H9 (cell line): ENCODE data around the gene ANKS3. TPM values are rescaled to one million over a fixed set of nuclear protein-coding genes. Genes with fewer than 3 reads are reported as not detected.
A peak's percentile ranks its signal among the peaks of the same experiment; 100 is the strongest.

Source experiments
- DNase-seq: peaks from one replicate; pipeline ENCODE4 v3.0.0-alpha.2; 2017
- H2AFZ ChIP-seq: one replicate; pipeline ENCODE4 v1.6.1; 2013; ENCODE audit warnings: mild to moderate bottlenecking, low read length, control low read depth, moderate library complexity
- H2AK5ac ChIP-seq: 2 replicates; pipeline ENCODE4 v1.6.1; 2013; ENCODE audit warnings: low read length, control low read depth, mixed read lengths; ENCODE audit not compliant: insufficient read length
- H2BK120ac ChIP-seq: one replicate; pipeline ENCODE4 v1.6.1; 2013; ENCODE audit warnings: low read depth, mild to moderate bottlenecking, low read length, control low read depth, inconsistent platforms; ENCODE audit not compliant: poor library complexity, severe bottlenecking
- H2BK12ac ChIP-seq: 2 replicates; pipeline ENCODE4 v1.6.1; 2013; ENCODE audit warnings: low read length, control low read depth, mixed read lengths, low read depth; ENCODE audit not compliant: insufficient read length
- H2BK15ac ChIP-seq: 2 replicates; pipeline ENCODE4 v1.6.1; 2013; ENCODE audit warnings: low read depth, low read length, control low read depth
- H2BK20ac ChIP-seq: one replicate; pipeline ENCODE4 v1.6.1; 2013; ENCODE audit warnings: low read depth, mild to moderate bottlenecking, low read length, control low read depth, inconsistent platforms; ENCODE audit not compliant: poor library complexity, severe bottlenecking
- H2BK5ac ChIP-seq: 2 replicates; pipeline ENCODE4 v1.6.1; 2013; ENCODE audit warnings: low read length, control low read depth, mixed read lengths; ENCODE audit not compliant: insufficient read length
- H3K14ac ChIP-seq: 2 replicates; pipeline ENCODE4 v1.6.1; 2013; ENCODE audit warnings: low read length, control low read depth; ENCODE audit not compliant: insufficient read depth
- H3K18ac ChIP-seq: 2 replicates; pipeline ENCODE4 v1.6.1; 2013; ENCODE audit warnings: low read depth, mild to moderate bottlenecking, mixed read lengths, low read length, control low read depth; ENCODE audit not compliant: insufficient read length
- H3K23ac ChIP-seq: 2 replicates; pipeline ENCODE4 v1.6.1; 2013; ENCODE audit warnings: low read length, control low read depth, mixed read lengths, low read depth; ENCODE audit not compliant: insufficient read length
- H3K23me2 ChIP-seq: 2 replicates; pipeline ENCODE4 v1.6.1; 2013; ENCODE audit warnings: low read depth, mild to moderate bottlenecking, mixed read lengths, low read length, control low read depth; ENCODE audit not compliant: insufficient read length, poor library complexity, severe bottlenecking
- H3K27ac ChIP-seq: 2 replicates; pipeline ENCODE4 v1.5.1; 2013; ENCODE audit warnings: low read length, control low read depth, mixed read lengths, low read depth; ENCODE audit not compliant: insufficient read length
- H3K27me3 ChIP-seq: 2 replicates; pipeline ENCODE4 v1.6.1; 2013; ENCODE audit warnings: low read length, control low read depth, inconsistent platforms; ENCODE audit not compliant: insufficient read depth
- H3K4ac ChIP-seq: 2 replicates; pipeline ENCODE4 v1.6.1; 2013; ENCODE audit warnings: low read depth, mild to moderate bottlenecking, control low read depth, inconsistent platforms, low read length, moderate library complexity
- H3K4me1 ChIP-seq: 2 replicates; pipeline ENCODE4 v1.6.1; 2013; ENCODE audit warnings: low read length, control low read depth, inconsistent platforms; ENCODE audit not compliant: insufficient read depth
- H3K4me2 ChIP-seq: 2 replicates; pipeline ENCODE4 v1.6.1; 2013; ENCODE audit warnings: low read length, control low read depth, mixed read lengths; ENCODE audit not compliant: insufficient read length, insufficient read depth
- H3K56ac ChIP-seq: 2 replicates; pipeline ENCODE4 v1.6.1; 2013; ENCODE audit warnings: low read depth, mild to moderate bottlenecking, mixed read lengths, low read length, control low read depth; ENCODE audit not compliant: insufficient read length
- H3K79me1 ChIP-seq: 2 replicates; pipeline ENCODE4 v1.6.1; 2013; ENCODE audit warnings: low read depth, mild to moderate bottlenecking, moderate library complexity, low read length, control low read depth, inconsistent platforms; ENCODE audit not compliant: insufficient read depth, poor library complexity, severe bottlenecking
- H3K79me2 ChIP-seq: 2 replicates; pipeline ENCODE4 v1.6.1; 2013; ENCODE audit warnings: low read length, control low read depth, inconsistent platforms; ENCODE audit not compliant: insufficient read depth
- H3K9ac ChIP-seq: 2 replicates; pipeline ENCODE4 v1.6.1; 2013; ENCODE audit warnings: low read length, control low read depth, mixed read lengths; ENCODE audit not compliant: insufficient read length; ENCODE audit errors: extremely low read depth
- H3K9me3 ChIP-seq: one replicate; pipeline ENCODE4 v1.6.1; 2013; ENCODE audit warnings: low read depth, low read length, inconsistent platforms; ENCODE audit not compliant: control insufficient read depth
- H3T11ph ChIP-seq: one replicate; pipeline ENCODE4 v1.6.1; 2013; ENCODE audit warnings: mild to moderate bottlenecking, low read length, control low read depth, inconsistent platforms
- H4K20me1 ChIP-seq: one replicate; pipeline ENCODE4 v1.6.1; 2013; ENCODE audit not compliant: control insufficient read depth, insufficient read length, insufficient read depth
- H4K5ac ChIP-seq: 2 replicates; pipeline ENCODE4 v1.6.1; 2013; ENCODE audit warnings: low read depth, mild to moderate bottlenecking, mixed read lengths, low read length, control low read depth; ENCODE audit not compliant: insufficient read length
- H4K8ac ChIP-seq: replicated peaks from 2 replicates; pipeline ENCODE4 v1.6.1; 2013; ENCODE audit warnings: low read length, control low read depth, mixed read lengths, low read depth; ENCODE audit not compliant: insufficient read length
- H4K91ac ChIP-seq: 2 replicates; pipeline ENCODE4 v1.6.1; 2013; ENCODE audit warnings: low read depth, mild to moderate bottlenecking, moderate library complexity, mixed read lengths, low read length, control low read depth; ENCODE audit not compliant: insufficient read length
- H3K27ac Mint-ChIP-seq, 3 experiments: 2 replicates in 2 of 3; 3 replicates in 1 of 3; pipeline ENCODE4 v1.8.0; 2020 to 2021; ENCODE audit warnings: mixed read lengths in 3 of 3, mild to moderate bottlenecking in 1 of 3, moderate library complexity in 1 of 3
- H3K27me3 Mint-ChIP-seq: 2 replicates; pipeline ENCODE4 v1.8.0; 2021; ENCODE audit warnings: low read depth, mild to moderate bottlenecking, moderate library complexity, mixed read lengths
- H3K36me3 Mint-ChIP-seq, 3 experiments: 2 replicates in 2 of 3; 3 replicates in 1 of 3; pipeline ENCODE4 v1.8.0; 2020 to 2021; ENCODE audit warnings: low read depth in 3 of 3, mixed read lengths in 3 of 3; ENCODE audit not compliant: insufficient read depth in 1 of 3
- H3K4me1 Mint-ChIP-seq, 2 experiments: 2 replicates each; pipeline ENCODE4 v1.8.0; 2020; ENCODE audit warnings: mixed read lengths in 2 of 2
- H3K4me3 Mint-ChIP-seq, 2 experiments: 2 replicates in 1 of 2; 3 replicates in 1 of 2; pipeline ENCODE4 v1.8.0; 2020 to 2021; ENCODE audit warnings: mild to moderate bottlenecking in 2 of 2, mixed read lengths in 2 of 2, moderate library complexity in 1 of 2
- H3K9me3 Mint-ChIP-seq, 2 experiments: 2 replicates in 1 of 2; 3 replicates in 1 of 2; pipeline ENCODE4 v1.8.0; 2020; ENCODE audit warnings: mild to moderate bottlenecking in 2 of 2, mixed read lengths in 2 of 2, moderate library complexity in 1 of 2
- WGBS: extraction: QIAGEN DNeasy Blood & Tissue Kit; methylation state at CpG from one replicate; pipeline ENCODE4 v1.1.7; 2013; ENCODE audit warnings: missing lambda C conversion rate, low lambda C conversion rate, mixed read lengths; ENCODE audit not compliant: insufficient read length; ENCODE audit errors: extremely low coverage; 5-methylcytosine and 5-hydroxymethylcytosine counted together
- total RNA-seq: library from RNA; stranded (reverse); gene quantifications from 2 replicates; pipeline ENCODE4 v1.2.1, GENCODE V29; 2021
- TF ChIP-seq, protein P1 (sequence below): fragments of 200-600 bp; sonication (generic); conservative IDR thresholded peaks from 3 replicates; pipeline ENCODE4 v1.8.0; 2021; ENCODE audit warnings: antibody characterized with exemption, mild to moderate bottlenecking

Gene ANKS3
- total RNA-seq, 1 experiment from 2014 or later = 32.0 TPM

DNA sequence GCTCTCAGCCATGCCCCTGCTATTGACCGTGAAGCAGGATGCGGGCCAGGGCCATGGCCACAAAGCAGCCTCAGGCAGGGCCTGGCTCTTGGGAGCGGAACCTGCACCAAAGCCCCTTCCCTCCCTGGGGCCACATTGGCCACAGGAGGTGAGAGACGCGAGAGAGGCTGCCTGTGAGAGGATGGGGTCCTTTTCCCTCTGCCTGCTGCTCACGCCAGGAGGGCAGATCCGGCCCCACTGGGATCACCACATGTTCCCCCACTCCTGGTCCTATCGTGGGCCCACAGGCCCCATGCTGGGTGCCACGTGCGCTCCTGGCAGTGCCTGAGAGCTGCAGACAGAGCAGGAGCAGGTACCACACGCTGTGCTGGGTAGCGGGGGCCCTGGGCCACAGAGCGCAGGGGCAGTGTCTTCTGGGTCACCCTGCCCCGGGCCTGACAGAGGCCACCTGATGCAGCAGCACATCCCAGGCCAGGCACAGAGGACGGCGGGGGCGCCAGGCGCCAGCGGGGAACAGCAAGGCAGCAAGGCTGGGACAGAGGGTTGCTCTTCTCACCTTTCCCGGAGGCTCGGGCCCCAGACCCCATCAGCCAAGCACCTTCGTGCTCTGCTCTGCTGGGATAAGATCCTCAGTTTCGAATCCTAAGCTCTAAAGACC, 49.9 kb downstream of the ANKS3 start:
- H3K18ac ChIP-seq = no peak overlapping the region
- H3K14ac ChIP-seq = no peak overlapping the region
- H2AFZ ChIP-seq = no peak overlapping the region
- H3K23ac ChIP-seq = no peak overlapping the region
- H3K56ac ChIP-seq = no peak overlapping the region
- no peak overlapping the region for H4K8ac ChIP-seq
- no CpG with 5 or more reads among the region's 23 CpGs for WGBS
- H2BK12ac ChIP-seq = no peak overlapping the region
- H2BK5ac ChIP-seq = no peak overlapping the region
- Mint-ChIP-seq H3K9me3 (no peaks in the 10 kb centered on the region), H3K27ac (0 out of 7 replicates have a peak overlapping the region, but pooled peaks of 1 of the 3 experiments have one; percentile 52), H3K36me3 (peaks cover 2 to 36% (median 26%) of the 10 kb centered on the region in 3 experiments; a peak in 6 of 7 replicates), H3K4me3 (no peak overlapping the region), H3K4me1 (no peaks in the 10 kb centered on the region), H3K27me3 (no peaks in the 10 kb centered on the region)
- no peaks in the 10 kb centered on the region for H3K9me3 ChIP-seq
- H3K4me1 ChIP-seq = no peaks in the 10 kb centered on the region
- no peaks in the 10 kb centered on the region for H3K79me1 ChIP-seq
- no peak overlapping the region for H3K4me2 ChIP-seq
- DNase-seq = no peak
- H4K5ac ChIP-seq = no peak overlapping the region
- no peaks in the 10 kb centered on the region for H3K79me2 ChIP-seq
- H3K4ac ChIP-seq = no peak overlapping the region
- no peak overlapping the region for H4K91ac ChIP-seq
- H2BK120ac ChIP-seq = no peak overlapping the region
- H2AK5ac ChIP-seq = no peak overlapping the region
- H3K9ac ChIP-seq = no peak overlapping the region
- no peak overlapping the region for H3K27ac ChIP-seq
- no peak overlapping the region for H3T11ph ChIP-seq
- no peaks in the 10 kb centered on the region for H3K23me2 ChIP-seq
- TF ChIP-seq, protein P1, sequence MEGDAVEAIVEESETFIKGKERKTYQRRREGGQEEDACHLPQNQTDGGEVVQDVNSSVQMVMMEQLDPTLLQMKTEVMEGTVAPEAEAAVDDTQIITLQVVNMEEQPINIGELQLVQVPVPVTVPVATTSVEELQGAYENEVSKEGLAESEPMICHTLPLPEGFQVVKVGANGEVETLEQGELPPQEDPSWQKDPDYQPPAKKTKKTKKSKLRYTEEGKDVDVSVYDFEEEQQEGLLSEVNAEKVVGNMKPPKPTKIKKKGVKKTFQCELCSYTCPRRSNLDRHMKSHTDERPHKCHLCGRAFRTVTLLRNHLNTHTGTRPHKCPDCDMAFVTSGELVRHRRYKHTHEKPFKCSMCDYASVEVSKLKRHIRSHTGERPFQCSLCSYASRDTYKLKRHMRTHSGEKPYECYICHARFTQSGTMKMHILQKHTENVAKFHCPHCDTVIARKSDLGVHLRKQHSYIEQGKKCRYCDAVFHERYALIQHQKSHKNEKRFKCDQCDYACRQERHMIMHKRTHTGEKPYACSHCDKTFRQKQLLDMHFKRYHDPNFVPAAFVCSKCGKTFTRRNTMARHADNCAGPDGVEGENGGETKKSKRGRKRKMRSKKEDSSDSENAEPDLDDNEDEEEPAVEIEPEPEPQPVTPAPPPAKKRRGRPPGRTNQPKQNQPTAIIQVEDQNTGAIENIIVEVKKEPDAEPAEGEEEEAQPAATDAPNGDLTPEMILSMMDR = no peak
- no peak overlapping the region for H2BK20ac ChIP-seq
- H3K27me3 ChIP-seq = no peaks in the 10 kb centered on the region
- H4K20me1 ChIP-seq = no peaks in the 10 kb centered on the region
- no peak overlapping the region for H2BK15ac ChIP-seq
